CD4-positive, alpha-beta T cell treated with Interleukin-12 subunit alpha and Interleukin-12 subunit beta, for 1 hour (primary cell): ENCODE data around the gene B4GALT1.

Source experiments
- DNase-seq: peaks from one replicate; pipeline ENCODE4 v3.0.0-alpha.2; 2020

Gene B4GALT1

GRCh38 chr9:33123407-33124031, 43.6 kb downstream of the B4GALT1 start:
- DNase-seq: no peak

DNA sequence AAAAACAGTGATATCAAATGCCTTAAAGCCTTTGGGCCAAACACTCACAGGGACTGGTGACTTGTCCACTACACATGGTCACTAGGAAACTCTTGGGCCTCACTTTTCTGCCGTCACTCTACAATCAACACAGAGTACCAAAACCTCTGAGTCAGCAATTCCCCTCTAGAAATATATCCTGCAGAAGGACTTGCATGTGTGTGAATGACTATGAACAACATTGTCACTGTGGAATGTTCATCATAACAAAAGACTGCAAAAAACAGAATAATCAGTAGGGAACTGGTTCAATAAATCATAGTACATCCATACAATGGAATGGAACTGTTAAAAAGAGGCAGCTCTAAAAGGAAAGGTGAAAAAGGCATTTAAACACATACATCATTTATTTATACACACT, 46.5 kb downstream of the B4GALT1 start:
- DNase-seq: no peak

DNA sequence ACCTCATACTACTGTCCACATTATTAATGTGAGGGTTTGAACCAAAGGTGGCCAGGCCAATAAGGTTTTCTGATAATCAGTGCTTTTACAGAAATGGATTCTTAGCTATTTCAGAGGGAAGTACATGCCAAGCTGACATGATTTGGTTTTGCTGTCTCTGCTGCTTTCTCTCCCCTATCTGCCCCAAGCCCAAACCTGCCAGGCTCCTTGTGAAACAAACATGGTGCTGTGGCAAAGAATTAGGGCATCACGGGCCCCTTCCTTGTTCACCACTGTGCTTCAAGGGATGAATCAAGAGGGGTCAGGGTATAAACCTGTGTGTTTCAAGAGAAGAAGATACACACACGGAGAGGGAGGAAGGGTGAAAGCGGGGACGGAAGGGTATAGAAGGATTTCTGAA, 49.3 kb downstream of the B4GALT1 start:
- no peak for DNase-seq

DNA sequence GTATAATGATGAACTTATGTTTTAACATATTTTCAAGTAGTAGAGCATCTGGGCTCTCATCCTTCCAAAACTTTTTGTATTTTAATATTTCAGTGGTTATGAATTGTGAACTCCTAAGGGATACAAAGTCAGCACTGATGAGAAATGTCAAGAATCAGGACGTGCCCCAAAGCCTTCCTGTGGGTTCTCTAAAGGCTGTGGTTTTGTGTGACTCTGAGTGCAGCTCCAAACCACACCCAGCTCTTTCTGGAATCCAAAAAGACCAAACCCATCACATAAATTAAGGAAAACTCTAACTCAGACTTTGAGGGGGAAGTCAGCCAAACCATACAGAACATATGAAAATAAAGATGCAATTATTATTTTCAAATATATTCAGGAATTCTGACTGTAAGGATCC, 49.8 kb downstream of the B4GALT1 start:
- no peak for DNase-seq

DNA sequence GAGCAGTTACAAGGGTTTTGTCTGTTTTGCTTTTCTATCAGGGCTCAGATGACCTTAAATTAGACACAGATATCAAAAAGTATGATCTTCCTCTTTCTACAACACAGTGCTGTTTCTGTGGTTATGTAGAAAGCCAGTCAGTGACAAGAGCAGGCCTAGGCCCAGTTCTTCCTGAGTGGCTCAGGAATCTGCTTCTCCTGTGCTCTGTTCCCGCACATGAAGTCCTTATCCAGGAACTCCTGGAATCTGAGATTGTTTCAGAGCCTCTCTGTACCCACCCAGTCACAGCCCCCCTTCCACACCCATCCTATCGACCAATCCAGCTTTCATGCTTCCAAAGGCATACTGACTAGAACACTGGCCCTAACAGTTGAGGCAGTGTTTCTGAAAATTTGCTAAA, 50.3 kb downstream of the B4GALT1 start:
- no peak for DNase-seq

GRCh38 chr9:33114746-33115145, 52.4 kb downstream of the B4GALT1 start:
- no peak for DNase-seq

DNA sequence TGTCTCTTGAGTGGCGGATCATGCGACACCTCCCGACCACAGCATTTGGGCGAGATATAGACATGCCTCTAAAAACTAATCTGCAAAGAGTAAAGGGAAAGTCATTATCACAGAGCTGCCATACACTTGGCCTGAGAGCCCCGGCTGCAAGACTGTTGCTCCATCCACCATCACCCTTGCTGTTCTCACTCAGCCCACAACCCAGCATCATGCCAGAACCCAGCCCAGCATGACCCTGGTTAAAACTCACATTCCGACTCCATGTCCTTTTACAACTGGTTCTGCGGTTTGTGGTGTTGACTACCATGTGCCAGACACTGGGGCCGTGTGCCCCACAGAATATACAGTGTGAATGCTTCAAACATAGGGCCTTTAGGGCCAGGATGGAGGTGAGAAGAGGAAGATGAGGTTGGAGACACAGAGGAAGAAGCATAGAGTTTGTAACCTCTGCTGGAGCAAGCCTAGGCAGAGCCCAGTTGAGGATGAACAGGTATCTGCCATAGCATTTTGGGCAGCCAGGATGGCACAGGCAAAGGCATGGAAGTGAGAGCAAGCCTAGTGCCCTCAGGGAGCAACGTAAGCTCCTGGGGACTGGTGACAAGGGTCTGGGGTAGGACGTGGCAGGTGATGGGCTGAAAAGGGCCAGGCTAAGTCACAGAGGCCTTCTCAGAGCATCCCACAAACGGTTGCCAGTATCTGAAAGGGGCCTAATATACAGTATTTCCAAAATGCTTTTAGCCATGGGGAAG, 53.2 kb downstream of the B4GALT1 start:
- no peak for DNase-seq

- no peak for DNase-seq
Measured at GRCh38 chr9:33112094-33112493, 55.0 kb downstream of the B4GALT1 start.

- no peak for DNase-seq
Measured at GRCh38 chr9:33111631-33112030, 55.5 kb downstream of the B4GALT1 start.

- DNase-seq: no peak
Measured at GRCh38 chr9:33110686-33111085, 56.5 kb downstream of the B4GALT1 start.

DNA sequence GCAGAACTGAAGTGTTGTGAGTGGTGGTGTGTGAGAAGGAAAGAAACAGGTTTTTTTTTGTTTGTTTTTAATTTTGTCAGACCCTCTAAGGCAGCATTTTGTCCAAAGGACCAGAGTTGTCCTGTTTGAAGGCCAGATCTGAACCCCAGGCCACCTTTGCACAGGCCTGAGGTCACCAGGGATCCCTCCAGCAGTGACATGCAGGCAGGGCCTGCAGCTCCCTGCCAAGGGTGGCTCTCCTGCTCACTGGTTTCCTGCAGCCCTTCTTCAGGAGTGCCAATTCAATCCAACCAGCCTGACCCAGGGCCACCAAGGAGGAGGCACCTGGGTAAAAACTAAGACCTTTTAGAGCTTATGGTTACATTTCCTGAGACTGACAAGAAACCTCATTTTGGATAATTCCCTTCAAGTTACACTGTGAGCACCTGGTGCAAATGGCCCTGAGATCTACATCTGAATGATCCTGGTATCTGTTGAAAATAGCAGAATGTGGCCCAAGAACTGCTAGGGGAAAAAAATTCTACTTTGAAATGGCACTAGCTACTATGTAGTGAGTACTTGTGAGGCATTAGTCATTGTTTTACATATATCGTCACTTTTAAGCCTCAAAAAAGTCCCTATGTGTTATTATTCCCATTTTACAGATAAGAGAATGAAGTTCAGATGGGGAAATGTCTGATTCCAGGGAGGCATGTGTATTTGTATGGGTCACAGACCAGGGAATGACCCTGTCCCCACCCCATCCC, 57.1 kb downstream of the B4GALT1 start:
- no peak for DNase-seq

- no peak for DNase-seq
Measured at GRCh38 chr9:33109097-33109496, 58.0 kb downstream of the B4GALT1 start.

GRCh38 chr9:33108472-33108871, 58.7 kb downstream of the B4GALT1 start:
- DNase-seq: no peak

GRCh38 chr9:33107762-33108161, 59.4 kb downstream of the B4GALT1 start:
- DNase-seq: no peak

- no peak for DNase-seq
Measured at GRCh38 chr9:33106827-33107621, 60.1 kb downstream of the B4GALT1 start.

DNA sequence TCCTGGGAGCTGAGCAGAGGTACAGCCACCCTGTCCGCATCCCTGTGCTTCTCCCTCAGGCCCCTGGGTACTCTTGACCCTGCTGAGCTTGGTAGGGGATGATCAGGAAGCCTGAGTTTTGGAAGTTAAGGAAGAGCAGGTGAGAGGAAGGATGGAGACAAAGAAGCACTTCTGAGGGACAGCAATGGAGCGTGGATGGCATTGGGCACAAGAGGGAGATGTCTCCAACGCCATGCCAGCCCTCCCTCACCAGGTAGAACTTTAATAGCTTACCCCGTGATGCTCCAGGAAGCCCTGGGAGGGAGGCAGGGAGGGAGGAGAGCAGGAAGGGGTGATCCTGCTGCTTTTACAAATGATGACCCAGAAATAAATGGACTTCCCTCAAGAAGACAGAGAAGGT, 60.8 kb downstream of the B4GALT1 start:
- DNase-seq: no peak

- DNase-seq: no peak
Measured at GRCh38 chr9:33105959-33106358, 61.2 kb downstream of the B4GALT1 start.

- DNase-seq: no peak
Measured at GRCh38 chr9:33105504-33105903, 61.6 kb downstream of the B4GALT1 start.

- DNase-seq: no peak
Measured at GRCh38 chr9:33104401-33104800, 62.7 kb downstream of the B4GALT1 start.

- no peak for DNase-seq
Measured at GRCh38 chr9:33103501-33104281, 63.4 kb downstream of the B4GALT1 start.

DNA sequence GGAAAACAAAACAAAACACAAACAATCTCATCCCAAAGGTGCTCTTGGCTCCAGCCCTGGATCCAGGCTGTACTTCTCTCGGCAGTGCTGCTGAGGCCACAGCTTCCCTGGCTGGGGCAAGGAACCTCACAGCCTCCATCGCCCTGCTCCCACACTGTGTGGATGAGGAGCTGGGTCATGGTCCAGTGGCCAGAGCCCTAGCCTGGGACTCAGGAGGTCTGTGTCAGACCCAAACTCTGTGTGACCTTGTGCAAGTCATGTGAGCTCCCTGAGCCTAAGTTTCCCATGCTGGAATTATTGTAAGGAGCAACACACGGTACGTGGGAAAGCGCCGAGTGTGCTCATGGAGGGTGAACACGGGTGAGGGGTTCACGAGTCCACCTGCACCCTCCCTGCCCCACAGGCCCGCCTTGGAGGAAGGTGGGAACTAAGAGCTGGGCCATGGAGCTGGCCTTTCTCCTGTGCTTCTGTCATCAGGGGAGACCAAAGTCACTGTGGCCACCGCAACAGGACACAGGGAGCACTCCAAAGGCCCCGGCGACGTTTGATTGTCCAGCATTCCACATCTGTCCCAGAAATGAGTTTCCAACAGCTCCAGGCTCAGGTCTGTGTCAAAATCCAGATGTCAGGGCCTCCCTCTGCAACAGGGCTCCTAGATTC, 64.5 kb downstream of the B4GALT1 start:
- no peak for DNase-seq
